Astrocyte (in vitro differentiated cells and primary cell): ENCODE data around the gene CTBS. TPM values are rescaled to one million over a fixed set of nuclear protein-coding genes. Genes with fewer than 3 reads are reported as not detected.

Source experiments
- DNase-seq: peaks from one replicate; pipeline ENCODE4 v3.0.0-alpha.2; 2010; ENCODE audit warnings: low read depth
- FAIRE-seq: peaks from 2 replicates; lab custom pipeline; 2011; peaks lifted over from hg19 to GRCh38; lab: Jason Lieb, UNC
- H2AFZ ChIP-seq: 2 replicates; pipeline ENCODE4 v1.6.0; 2012; ENCODE audit warnings: low read depth, low read length, inconsistent platforms
- H3K27ac ChIP-seq: 2 replicates; pipeline ENCODE4 v1.5.1; 2011; ENCODE audit warnings: low read depth, low read length, inconsistent platforms
- H3K27me3 ChIP-seq: 2 replicates; pipeline ENCODE4 v1.6.0; 2011; ENCODE audit warnings: low read length, inconsistent platforms; ENCODE audit not compliant: insufficient read depth
- H3K36me3 ChIP-seq: 2 replicates; pipeline ENCODE4 v1.5.1; 2011; ENCODE audit warnings: low read length, inconsistent platforms; ENCODE audit not compliant: insufficient read depth
- H3K4me1 ChIP-seq: 2 replicates; pipeline ENCODE4 v1.5.1; 2011; ENCODE audit warnings: low read length, inconsistent platforms; ENCODE audit not compliant: insufficient read depth
- H3K4me2 ChIP-seq: 2 replicates; pipeline ENCODE4 v1.6.0; 2012; ENCODE audit warnings: low read length, inconsistent platforms
- H3K4me3 ChIP-seq: 2 replicates; pipeline ENCODE4 v1.5.1; 2011; ENCODE audit warnings: low read depth, mild to moderate bottlenecking, low read length, inconsistent platforms; ENCODE audit not compliant: insufficient read depth
- H3K79me2 ChIP-seq: 2 replicates; pipeline ENCODE4 v1.6.0; 2012; ENCODE audit warnings: mild to moderate bottlenecking, low read length, inconsistent platforms; ENCODE audit not compliant: insufficient read depth
- H3K9ac ChIP-seq: 2 replicates; pipeline ENCODE4 v1.6.0; 2012; ENCODE audit warnings: mild to moderate bottlenecking, low read length, inconsistent platforms
- H3K9me3 ChIP-seq: 2 replicates; pipeline ENCODE4 v1.5.1; 2012; ENCODE audit warnings: low read depth, mild to moderate bottlenecking, low read length, inconsistent platforms; ENCODE audit not compliant: insufficient read depth
- H4K20me1 ChIP-seq: 2 replicates; pipeline ENCODE4 v1.6.0; 2012; ENCODE audit warnings: low read length, inconsistent platforms; ENCODE audit not compliant: insufficient read depth
- H3K27ac Mint-ChIP-seq: one replicate; pipeline ENCODE4 v1.8.0; 2021; ENCODE audit warnings: mild to moderate bottlenecking, mixed read lengths; ENCODE audit not compliant: unreplicated experiment
- H3K27me3 Mint-ChIP-seq: one replicate; pipeline ENCODE4 v1.8.0; 2021; ENCODE audit warnings: low read depth, mixed read lengths; ENCODE audit not compliant: unreplicated experiment
- H3K36me3 Mint-ChIP-seq: one replicate; pipeline ENCODE4 v1.8.0; 2021; ENCODE audit warnings: low read depth, mixed read lengths; ENCODE audit not compliant: unreplicated experiment
- H3K4me1 Mint-ChIP-seq: one replicate; pipeline ENCODE4 v1.8.0; 2021; ENCODE audit warnings: low read depth, mixed read lengths; ENCODE audit not compliant: unreplicated experiment
- H3K4me3 Mint-ChIP-seq: one replicate; pipeline ENCODE4 v1.8.0; 2021; ENCODE audit warnings: mild to moderate bottlenecking, moderate library complexity, mixed read lengths; ENCODE audit not compliant: unreplicated experiment
- H3K9me3 Mint-ChIP-seq: one replicate; pipeline ENCODE4 v1.8.0; 2021; ENCODE audit warnings: mild to moderate bottlenecking, mixed read lengths; ENCODE audit not compliant: unreplicated experiment
- CTCF ChIP-seq: IDR thresholded peaks from 2 replicates; pipeline ENCODE4 v1.5.1; 2011; ENCODE audit warnings: low read depth, mild to moderate bottlenecking, inconsistent platforms, low read length, moderate library complexity; ENCODE audit not compliant: insufficient read depth
- EZH2 ChIP-seq: IDR thresholded peaks from 2 replicates; pipeline ENCODE4 v1.6.1; 2012; ENCODE audit warnings: mild to moderate bottlenecking, low read length, inconsistent platforms; ENCODE audit not compliant: insufficient read depth
- total RNA-seq: library from RNA; stranded (reverse); gene quantifications from 2 replicates; pipeline ENCODE4 v1.2.1, GENCODE V29; 2021

The CTBS gene
- total RNA-seq, 1 donor from 2014 or later: 16.9 TPM

DNA sequence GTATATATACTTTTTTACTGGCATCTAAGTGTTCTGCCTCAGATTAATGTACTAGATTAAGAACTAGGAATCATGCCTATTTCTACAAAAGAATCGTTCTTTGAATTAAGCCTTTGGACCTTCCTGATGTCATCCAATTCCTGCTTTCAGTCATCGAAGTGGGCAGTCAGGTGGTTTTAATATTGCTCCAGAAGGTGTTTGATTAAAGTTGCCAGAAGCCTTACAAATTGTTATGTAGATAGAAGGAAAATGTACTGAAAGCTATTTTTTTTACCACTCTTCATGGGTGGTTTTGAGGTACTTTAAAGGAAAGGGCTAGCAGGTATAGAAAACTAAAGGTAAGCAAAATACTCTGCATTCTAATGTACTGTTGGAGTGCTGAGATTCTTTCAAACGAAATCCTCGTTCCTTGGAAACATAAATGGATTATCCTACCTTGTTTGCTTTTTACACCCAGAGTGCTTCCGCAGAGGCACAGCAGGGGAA is 716 bp downstream of the CTBS start:
- H3K9me3 Mint-ChIP-seq: no peaks in the 10 kb centered on the region
- Histone ChIP-seq H3K9me3 (no peaks in the 10 kb centered on the region), H3K9ac (peak overlapping the region; percentile 94), H3K27me3 (no peaks in the 10 kb centered on the region), H3K4me1 (peaks cover 21% of the 10 kb centered on the region), H3K4me3 (peak overlapping the region; percentile 79), H3K36me3 (peaks cover 5% of the 10 kb centered on the region), H4K20me1 (no peaks in the 10 kb centered on the region), H3K4me2 (peak overlapping the region; percentile 93), H3K79me2 (peaks cover 7% of the 10 kb centered on the region), H2AFZ (peak overlapping the region; percentile 73), H3K27ac (peak overlapping the region; percentile 97)
- H3K36me3 Mint-ChIP-seq: peaks cover 3% of the 10 kb centered on the region
- H3K4me3 Mint-ChIP-seq: peak overlapping the region; percentile 94
- TF ChIP-seq EZH2: no peak
- no peak for TF ChIP-seq CTCF
- FAIRE-seq (no peak), DNase-seq (no peak)
- no peaks in the 10 kb centered on the region for H3K27me3 Mint-ChIP-seq
- peaks cover 18% of the 10 kb centered on the region for H3K4me1 Mint-ChIP-seq
- H3K27ac Mint-ChIP-seq: peak overlapping the region; percentile 99

DNA sequence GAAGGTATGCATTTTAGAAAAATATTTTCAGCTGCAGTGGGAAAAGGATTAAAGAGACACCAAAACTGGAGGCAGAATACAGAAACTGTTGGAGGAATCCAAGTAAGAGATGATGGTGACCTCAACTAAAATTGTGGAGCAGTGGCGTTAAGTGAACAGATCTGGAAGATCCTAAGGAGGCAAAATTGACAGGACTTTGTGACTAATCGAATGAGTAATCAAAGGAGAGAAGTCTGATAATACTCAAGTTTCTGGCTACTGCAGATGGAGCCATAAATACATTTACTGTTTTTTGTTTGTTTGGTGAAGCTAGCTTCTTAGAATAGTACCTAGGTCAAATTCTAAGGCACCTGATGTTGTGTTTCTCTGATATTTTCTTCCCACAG is 3.1 kb downstream of the CTBS start:
- Histone ChIP-seq H3K4me3 (no peak overlapping the region), H3K4me2 (peak overlapping the region; percentile 2), H3K9ac (no peak overlapping the region), H3K27me3 (no peaks in the 10 kb centered on the region), H3K79me2 (peaks cover 7% of the 10 kb centered on the region), H3K4me1 (peaks cover 21% of the 10 kb centered on the region), H3K36me3 (peaks cover 5% of the 10 kb centered on the region), H2AFZ (no peak overlapping the region), H4K20me1 (no peaks in the 10 kb centered on the region), H3K27ac (no peak overlapping the region), H3K9me3 (no peaks in the 10 kb centered on the region)
- H3K9me3 Mint-ChIP-seq: no peaks in the 10 kb centered on the region
- no peaks in the 10 kb centered on the region for H3K27me3 Mint-ChIP-seq
- no peak overlapping the region for H3K27ac Mint-ChIP-seq
- DNase-seq: peak; percentile 53
- peaks cover 3% of the 10 kb centered on the region for H3K36me3 Mint-ChIP-seq
- H3K4me1 Mint-ChIP-seq: peaks cover 18% of the 10 kb centered on the region
- no peak for FAIRE-seq
- no peak overlapping the region for H3K4me3 Mint-ChIP-seq
- no peak for TF ChIP-seq CTCF
- no peak for TF ChIP-seq EZH2

DNA sequence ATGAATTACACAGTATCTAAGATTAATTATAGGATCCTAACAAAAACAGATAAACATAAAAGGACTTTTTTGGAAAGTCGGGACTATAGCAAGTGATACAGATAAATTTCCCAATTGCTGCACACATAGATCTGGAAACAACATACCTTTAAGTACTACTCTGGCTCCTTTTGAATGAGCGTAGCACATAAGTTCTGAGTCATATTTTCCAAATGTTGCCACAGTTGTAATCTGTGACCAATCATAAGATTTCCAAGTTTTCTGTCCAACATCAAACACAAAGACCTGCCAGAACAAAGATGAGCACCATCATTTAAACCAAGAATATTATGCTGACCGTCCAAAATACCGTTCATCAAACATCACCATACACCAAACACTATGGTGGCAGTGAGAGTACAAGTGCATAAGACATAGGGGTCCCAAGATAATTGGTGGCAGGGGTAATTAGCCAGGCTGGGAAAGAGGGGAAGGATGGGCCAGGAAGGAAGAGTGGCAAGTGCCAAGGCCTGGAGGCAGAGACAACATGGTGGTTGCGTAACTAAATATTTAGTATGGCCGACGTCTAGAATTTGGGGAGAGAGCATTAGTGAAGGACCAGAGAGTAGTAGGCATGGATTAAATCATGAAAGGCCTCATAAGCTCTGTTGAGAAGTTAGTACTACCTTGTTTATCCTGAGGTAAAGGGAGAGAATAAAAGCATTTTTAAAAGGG is 3.6 kb downstream of the CTBS start:
- Histone ChIP-seq H3K79me2 (peaks cover 7% of the 10 kb centered on the region), H3K9ac (no peak overlapping the region), H3K9me3 (no peaks in the 10 kb centered on the region), H3K4me1 (peaks cover 21% of the 10 kb centered on the region), H3K27me3 (no peaks in the 10 kb centered on the region), H3K4me2 (no peak overlapping the region), H3K4me3 (no peak overlapping the region), H4K20me1 (no peaks in the 10 kb centered on the region), H2AFZ (no peak overlapping the region), H3K27ac (no peak overlapping the region), H3K36me3 (peaks cover 5% of the 10 kb centered on the region)
- no peaks in the 10 kb centered on the region for H3K9me3 Mint-ChIP-seq
- FAIRE-seq: no peak
- H3K4me3 Mint-ChIP-seq: no peak overlapping the region
- H3K27ac Mint-ChIP-seq: no peak overlapping the region
- TF ChIP-seq CTCF (no peak), EZH2 (no peak)
- no peaks in the 10 kb centered on the region for H3K27me3 Mint-ChIP-seq
- peaks cover 3% of the 10 kb centered on the region for H3K36me3 Mint-ChIP-seq
- peaks cover 18% of the 10 kb centered on the region for H3K4me1 Mint-ChIP-seq
- DNase-seq: peak; percentile 84
